Central memory CD8-positive, alpha-beta T cell (primary cell): ENCODE data around the gene PRSS38.
A peak's percentile ranks its signal among the peaks of the same experiment; 100 is the strongest.

Source experiments
- ATAC-seq: fragments of 150-1000 bp; cut with Tn5 transposase; replicated peaks from 2 replicates; pipeline ENCODE4 v1.10.0; 2022; ENCODE audit warnings: mild to moderate bottlenecking, moderate FRiP score, moderate number of reproducible peaks; ENCODE audit not compliant: poor library complexity, severe bottlenecking; ENCODE audit errors: extremely low read depth
- DNase-seq, 2 donors: peaks; one replicate each; pipeline ENCODE4 v3.0.0; 2021; ENCODE audit warnings: low spot score in 2 of 2
- H3K27ac Mint-ChIP-seq: one replicate; pipeline ENCODE4 v1.8.0; 2022; ENCODE audit warnings: low read depth, mild to moderate bottlenecking, moderate library complexity, mixed read lengths
- H3K27me3 Mint-ChIP-seq: one replicate; pipeline ENCODE4 v1.8.0; 2022; ENCODE audit warnings: mixed read lengths
- H3K36me3 Mint-ChIP-seq: one replicate; pipeline ENCODE4 v1.8.0; 2022; ENCODE audit warnings: mild to moderate bottlenecking, moderate library complexity, mixed read lengths; ENCODE audit not compliant: insufficient read depth
- H3K4me1 Mint-ChIP-seq: one replicate; pipeline ENCODE4 v1.8.0; 2022; ENCODE audit warnings: mixed read lengths
- H3K4me3 Mint-ChIP-seq: one replicate; pipeline ENCODE4 v1.8.0; 2022; ENCODE audit warnings: mild to moderate bottlenecking, moderate library complexity, mixed read lengths
- H3K9me3 Mint-ChIP-seq: one replicate; pipeline ENCODE4 v1.8.0; 2022; ENCODE audit warnings: mixed read lengths

PRSS38 gene

DNA sequence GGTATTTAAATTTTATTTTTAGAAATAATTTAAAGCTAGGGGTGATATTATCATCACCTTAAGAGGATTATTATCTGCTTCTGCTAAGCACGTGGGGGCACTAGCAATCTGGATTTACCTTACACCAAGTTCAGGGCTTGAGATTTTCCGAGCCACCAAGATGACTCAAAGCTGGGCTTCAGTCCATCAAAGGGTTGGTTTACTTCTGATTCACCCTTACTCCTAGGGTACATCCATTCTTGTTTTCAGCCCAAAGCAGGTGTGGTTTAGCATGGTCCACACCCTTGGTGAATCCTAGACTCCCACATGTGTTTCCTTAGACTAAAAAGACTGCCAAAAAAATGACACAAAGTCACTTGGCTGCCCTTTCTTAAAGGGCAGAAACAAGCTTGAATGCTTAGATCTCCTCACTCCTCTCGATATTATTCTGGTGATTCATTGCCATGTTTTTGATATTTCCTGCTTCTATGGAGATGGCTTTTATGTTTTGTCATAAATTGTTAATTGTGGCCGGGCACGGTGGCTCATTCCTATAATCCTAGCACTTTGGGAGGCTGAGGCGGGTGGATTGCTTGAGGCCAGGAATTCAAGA, 9.8 kb upstream of the PRSS38 start:
- DNase-seq (no peak), ATAC-seq (no peak)
- H3K9me3 Mint-ChIP-seq, result peaks cover 7% of the 10 kb centered on the region
- H3K27me3 Mint-ChIP-seq, result peaks cover 22% of the 10 kb centered on the region
- H3K36me3 Mint-ChIP-seq, result no peaks in the 10 kb centered on the region
- H3K4me3 Mint-ChIP-seq, result no peak overlapping the region
- H3K4me1 Mint-ChIP-seq, result peaks cover 22% of the 10 kb centered on the region
- H3K27ac Mint-ChIP-seq, result no peak overlapping the region

DNA sequence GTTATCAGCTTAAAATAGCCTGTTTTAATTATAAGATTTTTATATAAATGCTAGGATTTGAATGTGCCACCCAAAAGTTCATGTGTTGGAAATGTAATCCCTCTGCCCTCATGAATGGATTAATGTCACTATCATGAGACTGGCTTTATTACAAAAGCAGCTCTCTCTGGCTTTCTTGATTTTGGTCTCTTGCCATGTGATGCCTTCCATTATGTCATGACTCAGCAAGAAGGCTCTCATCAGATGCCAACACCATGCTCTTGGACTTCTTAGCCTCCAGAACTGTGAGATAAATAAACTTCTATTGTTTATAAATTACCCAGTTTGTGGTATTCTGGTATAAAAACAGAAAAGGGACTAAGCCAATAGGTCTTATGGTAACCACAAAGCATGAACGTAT, 6.9 kb upstream of the PRSS38 start:
- ATAC-seq (no peak), DNase-seq (no peak)
- Mint-ChIP-seq H3K36me3 (no peaks in the 10 kb centered on the region), H3K27me3 (peaks cover 16% of the 10 kb centered on the region), H3K4me3 (no peak overlapping the region), H3K27ac (peak overlapping the region; percentile 20), H3K4me1 (peaks cover 22% of the 10 kb centered on the region), H3K9me3 (peaks cover 7% of the 10 kb centered on the region)

DNA sequence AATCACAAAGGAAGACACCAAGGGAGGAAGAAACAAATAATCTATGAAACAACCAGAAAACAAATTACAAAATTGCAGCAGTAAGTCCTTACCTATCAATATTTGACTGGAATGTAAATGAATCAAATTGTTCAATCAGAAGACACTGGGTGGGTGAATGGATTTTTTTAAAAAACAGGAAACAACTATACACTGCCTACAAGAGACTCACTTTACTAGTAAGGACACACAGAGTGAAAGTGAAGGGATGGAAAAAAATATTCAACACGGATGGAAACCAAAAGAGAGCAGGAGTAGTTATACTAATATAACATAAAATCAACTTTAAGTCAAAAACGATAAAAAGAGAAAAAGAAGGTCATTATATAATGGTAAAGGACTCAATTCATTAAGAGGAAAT, 6.4 kb upstream of the PRSS38 start:
- Mint-ChIP-seq H3K4me1 (peaks cover 22% of the 10 kb centered on the region), H3K4me3 (no peak overlapping the region), H3K27ac (peak overlapping the region; percentile 20), H3K9me3 (peaks cover 6% of the 10 kb centered on the region), H3K27me3 (peaks cover 12% of the 10 kb centered on the region), H3K36me3 (no peaks in the 10 kb centered on the region)
- no peak for DNase-seq
- ATAC-seq, result no peak

DNA sequence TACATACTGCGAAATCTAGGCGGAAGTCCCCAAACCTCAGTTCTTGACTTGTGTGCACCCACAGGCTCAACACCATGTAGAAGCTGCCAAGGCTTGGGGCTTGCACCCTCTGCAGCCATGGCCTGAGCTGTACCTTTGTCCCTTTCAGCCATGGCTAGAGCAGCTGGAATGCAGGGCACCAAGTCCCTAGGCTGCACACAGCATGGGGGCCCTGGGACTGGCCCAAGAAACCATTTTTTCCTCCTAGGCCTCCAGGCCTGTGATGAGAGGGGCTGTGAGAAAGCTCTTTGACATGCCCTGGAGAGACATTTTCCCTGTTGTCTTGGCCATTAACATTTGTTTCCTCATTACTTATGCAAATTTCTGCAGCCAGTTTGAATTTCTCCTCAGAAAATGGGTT, 1.5 kb upstream of the PRSS38 start:
- Mint-ChIP-seq H3K27ac (no peak overlapping the region), H3K4me1 (peaks cover 17% of the 10 kb centered on the region), H3K9me3 (peaks cover 6% of the 10 kb centered on the region), H3K27me3 (no peaks in the 10 kb centered on the region), H3K36me3 (no peaks in the 10 kb centered on the region), H3K4me3 (no peak overlapping the region)
- no peak for ATAC-seq
- DNase-seq, result no peak

DNA sequence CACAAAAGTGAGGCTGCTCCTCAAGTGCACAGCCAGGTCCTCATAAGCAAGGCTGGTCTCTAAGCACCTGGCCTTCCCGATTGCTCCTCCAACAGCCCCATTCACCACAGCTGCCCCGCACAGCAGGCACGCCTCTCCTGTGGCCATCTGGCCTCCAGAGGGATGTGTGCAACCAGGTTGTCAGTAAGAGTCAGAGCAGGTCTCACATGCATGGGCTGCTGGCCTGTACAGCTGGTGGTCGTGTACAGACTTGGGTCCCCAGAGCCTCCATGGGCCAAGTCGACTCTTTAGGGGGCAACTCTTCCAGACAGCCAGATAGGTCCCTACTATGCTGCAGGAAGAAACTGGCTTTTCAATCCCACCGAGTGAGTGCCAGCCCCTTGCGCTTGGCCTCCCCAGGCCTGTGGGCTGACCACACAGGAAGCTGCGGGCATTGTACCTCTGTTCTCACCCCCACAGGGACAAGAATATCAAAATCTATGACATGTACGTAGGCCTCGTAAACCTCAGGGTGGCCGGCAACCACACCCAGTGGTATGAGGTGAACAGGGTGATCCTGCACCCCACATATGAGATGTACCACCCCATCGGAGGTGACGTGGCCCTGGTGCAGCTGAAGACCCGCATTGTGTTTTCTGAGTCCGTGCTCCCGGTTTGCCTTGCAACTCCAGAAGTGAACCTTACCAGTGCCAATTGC, 1.4 kb downstream of the PRSS38 start:
- ATAC-seq, result peak; percentile 52
- no peak for DNase-seq
- Mint-ChIP-seq H3K27ac (no peak overlapping the region), H3K27me3 (no peaks in the 10 kb centered on the region), H3K4me1 (peaks cover 10% of the 10 kb centered on the region), H3K4me3 (peak overlapping the region; percentile 20), H3K9me3 (peaks cover 13% of the 10 kb centered on the region), H3K36me3 (peaks cover 2% of the 10 kb centered on the region)

DNA sequence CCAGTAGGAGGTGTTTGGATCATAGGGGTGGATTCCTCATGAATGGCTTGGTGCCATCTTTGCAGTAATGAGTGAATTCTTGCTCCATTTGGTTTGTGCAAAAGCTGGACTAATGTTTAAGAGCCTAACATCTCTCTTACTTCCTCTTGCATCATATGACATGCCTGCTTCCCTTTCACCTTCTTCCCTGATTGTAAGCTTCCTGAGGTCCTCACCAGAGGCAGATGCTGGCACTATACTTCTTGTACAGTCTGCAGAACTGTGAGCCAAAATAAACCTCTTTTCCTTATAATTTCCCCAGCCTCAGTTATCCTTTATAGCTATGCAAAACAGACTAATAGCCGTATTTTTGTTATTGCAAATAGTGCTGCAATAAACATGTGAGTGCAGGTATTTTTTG, 8.1 kb downstream of the PRSS38 start:
- no peak overlapping the region for H3K4me3 Mint-ChIP-seq
- DNase-seq (no peak), ATAC-seq (no peak)
- no peak overlapping the region for H3K27ac Mint-ChIP-seq
- peaks cover 2% of the 10 kb centered on the region for H3K36me3 Mint-ChIP-seq
- H3K27me3 Mint-ChIP-seq, result no peaks in the 10 kb centered on the region
- H3K9me3 Mint-ChIP-seq, result peaks cover 14% of the 10 kb centered on the region
- H3K4me1 Mint-ChIP-seq, result peaks cover 18% of the 10 kb centered on the region

DNA sequence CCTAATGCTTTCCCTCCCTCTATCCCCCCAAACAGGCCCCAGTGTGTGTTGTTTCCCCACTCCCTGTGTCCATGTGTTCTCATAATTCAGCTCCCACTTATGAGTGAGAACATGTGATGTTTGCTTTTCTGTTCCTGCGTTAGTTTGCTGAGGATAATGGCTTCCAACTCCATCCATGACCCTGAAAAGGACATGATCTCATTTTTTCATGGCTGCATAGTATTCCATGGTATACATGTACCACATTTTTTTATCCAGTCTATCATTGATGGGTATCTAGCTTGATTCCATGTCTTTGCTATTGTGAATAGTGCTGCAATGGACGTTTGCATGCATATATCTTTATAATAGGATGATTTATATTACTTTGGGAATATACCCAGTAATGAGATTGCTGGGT, 8.7 kb downstream of the PRSS38 start:
- Mint-ChIP-seq H3K36me3 (peaks cover 2% of the 10 kb centered on the region), H3K27ac (no peak overlapping the region), H3K4me3 (no peak overlapping the region), H3K27me3 (no peaks in the 10 kb centered on the region), H3K9me3 (peaks cover 14% of the 10 kb centered on the region), H3K4me1 (peaks cover 25% of the 10 kb centered on the region)
- ATAC-seq (no peak), DNase-seq (no peak)

DNA sequence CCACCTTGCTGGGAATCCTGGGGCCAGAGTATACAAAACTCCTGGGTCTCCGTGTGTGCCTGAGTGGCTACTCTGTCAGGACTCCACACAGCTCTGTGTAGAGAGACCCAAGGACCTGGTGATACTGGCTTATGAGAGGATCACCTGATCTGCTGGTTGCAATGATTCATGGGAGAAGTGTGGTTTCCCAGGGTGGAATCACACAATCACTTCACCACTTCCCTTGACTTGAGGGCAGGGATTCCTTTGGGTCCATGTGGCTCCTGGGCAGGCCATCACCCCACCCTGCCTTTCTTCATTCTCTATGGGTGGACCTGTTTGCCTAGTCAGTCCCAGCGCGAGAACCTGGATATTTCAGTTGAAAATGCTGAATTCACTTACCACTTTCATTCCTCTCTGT, 13.3 kb downstream of the PRSS38 start:
- Mint-ChIP-seq H3K4me1 (peaks cover 27% of the 10 kb centered on the region), H3K27me3 (peaks cover 4% of the 10 kb centered on the region), H3K4me3 (peak overlapping the region; percentile 36), H3K36me3 (no peaks in the 10 kb centered on the region), H3K9me3 (peaks cover 1% of the 10 kb centered on the region), H3K27ac (no peak overlapping the region)
- peak; percentile 52 for ATAC-seq
- no peak for DNase-seq

DNA sequence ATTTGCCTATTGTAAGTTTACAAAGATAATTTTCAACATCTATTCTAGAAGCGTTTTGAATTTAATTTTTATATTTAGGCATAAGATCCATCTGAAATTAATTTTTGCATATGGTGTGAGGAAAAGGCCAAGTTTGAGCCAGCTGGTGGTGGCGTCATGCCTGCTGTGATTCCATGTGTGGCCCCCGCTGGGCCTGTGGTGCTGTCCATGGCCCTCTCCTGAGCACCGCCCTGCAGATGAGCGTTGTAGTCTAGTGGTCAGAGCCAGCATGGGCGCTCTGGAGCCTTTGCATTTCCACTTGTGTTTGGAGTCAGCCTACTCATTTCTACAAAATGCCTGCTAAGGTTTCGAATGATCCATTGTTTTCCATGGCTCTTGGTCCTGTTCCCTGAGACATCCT, 22.7 kb downstream of the PRSS38 start:
- H3K4me3 Mint-ChIP-seq, result no peak overlapping the region
- H3K27me3 Mint-ChIP-seq, result peaks cover 19% of the 10 kb centered on the region
- H3K27ac Mint-ChIP-seq, result no peak overlapping the region
- ATAC-seq, result no peak
- no peak for DNase-seq
- no peaks in the 10 kb centered on the region for H3K36me3 Mint-ChIP-seq
- no peaks in the 10 kb centered on the region for H3K4me1 Mint-ChIP-seq
- H3K9me3 Mint-ChIP-seq, result no peaks in the 10 kb centered on the region

DNA sequence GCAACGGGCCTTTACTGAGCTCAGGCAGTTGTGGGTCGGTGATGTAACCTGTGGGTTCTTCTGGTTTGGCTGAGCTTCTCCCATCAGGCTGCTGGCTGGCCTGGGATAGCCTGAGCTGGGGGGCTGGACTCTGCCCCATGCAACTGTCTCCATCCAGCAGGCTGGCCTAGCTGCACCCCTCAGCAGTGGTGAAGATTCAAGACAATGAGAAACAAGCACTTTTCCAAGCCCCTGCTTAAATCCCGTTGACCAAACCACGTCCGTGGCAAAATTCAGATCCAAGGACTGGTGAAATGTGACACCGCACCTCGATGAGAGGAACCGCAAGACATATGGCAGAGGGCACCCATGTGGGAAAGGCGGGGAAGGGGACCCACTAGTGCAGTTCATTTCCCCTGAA, 25.6 kb downstream of the PRSS38 start:
- no peak for DNase-seq
- no peak overlapping the region for H3K4me3 Mint-ChIP-seq

DNA sequence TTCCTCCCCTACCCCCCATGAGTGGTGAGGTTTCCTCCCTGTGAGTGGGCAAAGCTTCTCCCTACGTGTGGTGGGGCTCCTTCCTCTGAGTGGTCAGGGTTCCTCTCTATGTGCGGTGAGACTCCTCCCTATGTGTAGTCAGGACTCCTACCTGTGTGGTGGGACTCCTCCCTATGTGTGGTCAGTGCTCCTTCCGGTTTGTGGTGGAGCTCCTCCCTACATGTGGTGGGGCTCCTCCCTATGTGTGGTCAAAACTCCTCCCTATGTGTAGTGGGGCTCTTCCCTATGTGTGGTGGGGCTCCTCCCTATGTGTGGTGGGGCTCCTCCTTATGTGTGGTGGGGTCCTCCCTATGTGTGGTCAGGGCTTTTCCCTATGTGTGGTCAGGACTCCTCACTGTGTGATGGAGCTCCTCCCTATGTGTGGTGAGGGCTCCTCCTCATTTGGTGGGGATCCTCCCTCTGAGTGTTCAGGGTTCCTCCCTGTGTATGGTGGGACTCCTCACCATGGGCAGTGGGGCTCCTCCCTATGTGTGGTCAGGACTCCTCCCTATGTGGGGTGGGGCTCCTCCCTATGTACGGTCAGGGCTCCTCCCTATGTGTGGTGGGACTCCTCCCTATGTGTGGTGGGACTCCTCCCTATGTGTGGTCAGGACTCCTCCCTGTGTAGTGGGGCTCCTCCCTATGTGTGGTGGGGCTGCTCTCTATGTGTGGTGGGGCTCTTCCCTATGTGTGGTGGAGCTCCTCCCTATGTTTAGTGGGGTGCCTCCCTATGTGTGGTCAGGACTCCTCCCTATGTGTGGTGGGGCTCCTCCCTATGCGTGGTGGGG, 29.1 kb downstream of the PRSS38 start:
- no peak for ATAC-seq
- H3K27me3 Mint-ChIP-seq, result no peaks in the 10 kb centered on the region
- no peaks in the 10 kb centered on the region for H3K4me1 Mint-ChIP-seq
- peaks cover 12% of the 10 kb centered on the region for H3K9me3 Mint-ChIP-seq
- peaks cover 2% of the 10 kb centered on the region for H3K36me3 Mint-ChIP-seq
- DNase-seq, result no peak
- H3K27ac Mint-ChIP-seq, result no peak overlapping the region
- H3K4me3 Mint-ChIP-seq, result no peak overlapping the region

More for the DNA sequence above, 25.6 kb downstream of the PRSS38 start:
- peaks cover 2% of the 10 kb centered on the region for H3K36me3 Mint-ChIP-seq
- H3K4me1 Mint-ChIP-seq, result no peaks in the 10 kb centered on the region
- peaks cover 10% of the 10 kb centered on the region for H3K27me3 Mint-ChIP-seq
- H3K9me3 Mint-ChIP-seq, result no peaks in the 10 kb centered on the region
- no peak for ATAC-seq
- H3K27ac Mint-ChIP-seq, result no peak overlapping the region

DNA sequence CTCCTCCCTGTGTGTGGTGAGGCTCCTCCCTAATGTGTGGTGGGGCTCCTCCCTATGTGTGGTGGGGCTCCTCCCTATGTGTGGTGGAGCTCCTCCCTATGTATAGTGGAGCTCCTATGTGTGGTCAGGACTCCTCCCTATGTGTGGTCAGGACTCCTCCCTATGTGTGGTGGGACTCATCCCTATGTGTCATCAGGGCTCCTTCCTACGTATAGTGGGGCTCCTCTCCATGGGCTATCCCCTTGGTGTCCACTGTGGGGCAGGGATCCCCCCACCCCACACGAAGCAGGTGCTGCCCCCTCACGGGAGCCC, 29.6 kb downstream of the PRSS38 start:
- no peak overlapping the region for H3K27ac Mint-ChIP-seq
- no peak for ATAC-seq

DNA sequence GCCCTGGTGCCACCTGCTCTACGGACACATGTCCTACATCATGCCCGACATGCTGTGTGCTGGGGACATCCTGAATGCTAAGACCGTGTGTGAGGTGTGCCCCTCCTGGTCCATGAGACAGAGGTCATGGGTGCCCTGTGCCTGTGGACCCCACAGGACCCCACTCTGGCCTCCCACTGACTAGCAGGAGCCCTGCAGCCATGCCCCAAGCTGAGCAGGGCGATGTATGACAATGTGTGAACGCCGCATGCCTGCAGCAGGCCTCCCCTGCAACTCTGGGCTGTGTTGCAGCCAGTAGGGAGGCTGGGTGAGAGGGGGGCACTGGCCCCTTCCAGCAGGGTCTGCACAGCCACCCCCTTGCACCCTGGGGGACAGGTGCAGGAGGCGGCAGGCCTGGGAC, 30.0 kb downstream of the PRSS38 start:
- Mint-ChIP-seq H3K27ac (no peak overlapping the region), H3K4me3 (no peak overlapping the region), H3K36me3 (peaks cover 2% of the 10 kb centered on the region), H3K9me3 (peaks cover 12% of the 10 kb centered on the region), H3K27me3 (no peaks in the 10 kb centered on the region), H3K4me1 (no peaks in the 10 kb centered on the region)
- ATAC-seq (no peak), DNase-seq (no peak)

More for the DNA sequence above, 29.6 kb downstream of the PRSS38 start:
- no peak for DNase-seq
- no peak overlapping the region for H3K4me3 Mint-ChIP-seq
- no peaks in the 10 kb centered on the region for H3K27me3 Mint-ChIP-seq
- peaks cover 12% of the 10 kb centered on the region for H3K9me3 Mint-ChIP-seq
- H3K4me1 Mint-ChIP-seq, result no peaks in the 10 kb centered on the region
- H3K36me3 Mint-ChIP-seq, result peaks cover 2% of the 10 kb centered on the region
